RWPE1 (cell line): ENCODE measurements around the gene ACO2.
"Not testable (repeated sequence)": the region's sequence is repeated elsewhere in the genome, so short reads cannot be mapped to it uniquely, and the experiment has no call there.

ENCODE experiments used
- CTCF ChIA-PET: fragments of 350-600 bp; sonication (Branson Sonifier 250); formaldehyde crosslinking; extraction: SDS; loops from one replicate; lab custom pipeline; 2021; lab: Yijun Ruan, JAX
- POLR2A ChIA-PET: fragments of 400-600 bp; formaldehyde crosslinking; extraction: SDS; loops from one replicate; lab custom pipeline; 2020; ENCODE audit warnings: antibody characterized with exemption; ENCODE audit not compliant: low non-redundant PET; lab: Yijun Ruan, JAX
- DNase-seq: peaks from one replicate; pipeline ENCODE4 v3.0.0; 2012; ENCODE audit warnings: low spot score
- H3K27ac ChIP-seq: fragments of 450-650 bp; 2 replicates; pipeline ENCODE4 v1.5.1; 2017
- TF ChIP-seq, protein P1 (sequence below): fragments of 450-650 bp; conservative IDR thresholded peaks from 2 replicates; pipeline ENCODE4 v1.5.1; 2017; ENCODE audit warnings: low read depth, mild to moderate bottlenecking

Gene ACO2

DNA sequence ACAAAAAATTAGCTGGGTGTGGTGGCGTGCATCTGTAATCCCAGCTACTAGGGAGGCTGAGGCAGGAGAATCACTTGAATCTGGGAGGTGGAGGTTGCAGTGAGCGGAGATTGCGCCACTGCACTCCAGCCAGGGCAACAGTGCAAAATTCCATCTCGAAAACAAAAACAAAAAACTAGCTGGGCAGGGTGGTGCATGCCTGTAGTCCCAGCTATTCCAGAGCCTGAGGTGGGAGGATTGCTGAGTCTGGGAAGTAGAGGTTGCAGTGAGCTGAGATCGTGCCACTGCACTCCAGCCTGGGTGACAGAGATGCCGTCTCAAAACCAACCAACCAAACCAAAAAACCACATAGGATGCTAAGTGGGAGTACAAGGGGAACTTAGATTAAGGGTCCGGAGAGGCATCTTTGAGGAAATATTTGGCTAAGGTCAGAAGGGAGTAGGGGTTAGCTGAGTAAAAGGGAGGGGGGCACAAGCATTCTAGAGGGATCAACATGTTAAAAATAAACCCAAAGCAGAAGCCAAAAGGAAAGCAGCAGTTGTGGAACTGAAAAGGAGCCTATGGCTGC lies 10.7 kb upstream of the ACO2 start:
- H3K27ac ChIP-seq, result peak overlapping the region; percentile 51
- TF ChIP-seq, protein P1, sequence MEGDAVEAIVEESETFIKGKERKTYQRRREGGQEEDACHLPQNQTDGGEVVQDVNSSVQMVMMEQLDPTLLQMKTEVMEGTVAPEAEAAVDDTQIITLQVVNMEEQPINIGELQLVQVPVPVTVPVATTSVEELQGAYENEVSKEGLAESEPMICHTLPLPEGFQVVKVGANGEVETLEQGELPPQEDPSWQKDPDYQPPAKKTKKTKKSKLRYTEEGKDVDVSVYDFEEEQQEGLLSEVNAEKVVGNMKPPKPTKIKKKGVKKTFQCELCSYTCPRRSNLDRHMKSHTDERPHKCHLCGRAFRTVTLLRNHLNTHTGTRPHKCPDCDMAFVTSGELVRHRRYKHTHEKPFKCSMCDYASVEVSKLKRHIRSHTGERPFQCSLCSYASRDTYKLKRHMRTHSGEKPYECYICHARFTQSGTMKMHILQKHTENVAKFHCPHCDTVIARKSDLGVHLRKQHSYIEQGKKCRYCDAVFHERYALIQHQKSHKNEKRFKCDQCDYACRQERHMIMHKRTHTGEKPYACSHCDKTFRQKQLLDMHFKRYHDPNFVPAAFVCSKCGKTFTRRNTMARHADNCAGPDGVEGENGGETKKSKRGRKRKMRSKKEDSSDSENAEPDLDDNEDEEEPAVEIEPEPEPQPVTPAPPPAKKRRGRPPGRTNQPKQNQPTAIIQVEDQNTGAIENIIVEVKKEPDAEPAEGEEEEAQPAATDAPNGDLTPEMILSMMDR, result no peak
- ChIA-PET POLR2A (no interaction called here), CTCF (no interaction called here)
- DNase-seq, result no peak

DNA sequence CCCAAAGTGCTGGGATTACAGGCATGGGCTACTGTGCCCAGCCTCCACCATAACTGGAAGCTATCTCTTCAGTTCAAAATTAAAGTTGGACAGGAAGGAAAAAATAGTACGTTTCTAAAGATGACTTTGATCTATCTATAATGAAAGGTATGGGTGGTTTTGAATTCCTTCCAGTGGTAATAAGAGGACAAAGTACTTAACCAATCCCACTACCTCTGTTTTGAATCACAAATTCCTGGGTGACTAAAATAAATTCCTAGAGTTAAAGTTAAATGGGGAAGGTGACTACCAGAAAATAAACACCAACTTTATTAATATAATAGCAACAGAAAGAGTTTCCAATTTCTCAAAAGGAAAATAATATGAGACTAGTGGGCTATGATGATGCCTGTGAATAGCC lies 9.5 kb upstream of the ACO2 start:
- no peak for DNase-seq
- H3K27ac ChIP-seq, result peak overlapping the region; percentile 51
- CTCF ChIA-PET, result no interaction called here
- POLR2A ChIA-PET, result no interaction called here
- TF ChIP-seq, protein P1, result no peak

DNA sequence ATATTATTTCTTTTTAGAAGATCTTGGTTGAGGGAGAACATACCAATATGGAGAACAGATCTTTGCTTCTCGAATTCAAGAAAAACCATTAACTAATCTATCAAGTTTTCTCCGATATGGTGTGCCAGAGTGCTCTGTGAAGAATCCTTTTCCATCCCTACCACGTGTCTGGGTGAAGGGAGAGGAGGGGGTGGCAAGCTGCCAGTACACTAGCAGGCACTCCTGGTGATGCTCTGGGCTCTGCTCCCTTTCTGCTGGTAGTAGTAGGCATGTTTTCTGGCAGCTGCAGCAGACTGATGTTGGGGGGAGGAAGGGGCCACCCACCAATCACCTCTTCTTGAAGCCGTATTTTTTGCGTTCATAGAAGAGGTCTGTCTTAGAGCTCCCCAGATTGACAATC lies 8.8 kb upstream of the ACO2 start:
- H3K27ac ChIP-seq, CTCF ChIA-PET, DNase-seq: not testable (repeated sequence)
- POLR2A ChIA-PET, result interaction anchor here (0.7 kb wide), 1 partner anchor 940 kb away, joined by 4 read pairs; no protein-coding TSS in a partner anchor

DNA sequence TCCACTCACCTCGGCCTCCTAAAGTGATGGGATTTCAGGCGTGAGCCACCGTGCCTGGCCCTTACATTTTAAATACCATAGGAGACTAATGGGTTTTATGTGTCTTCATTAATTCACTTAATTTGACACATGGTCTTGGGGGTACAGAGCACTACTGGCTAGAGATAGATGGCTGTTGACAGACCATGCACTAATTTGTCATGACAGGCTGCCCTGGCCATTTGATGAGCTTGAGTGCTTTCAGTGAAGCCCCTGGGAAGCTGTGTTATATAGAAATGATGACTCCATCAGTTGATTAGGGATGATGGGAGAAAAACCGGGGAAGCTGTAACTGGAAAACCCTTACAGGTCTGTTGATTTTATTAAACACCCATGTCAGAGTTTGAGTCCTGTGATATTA lies 7.0 kb upstream of the ACO2 start:
- H3K27ac ChIP-seq, result no peak overlapping the region
- TF ChIP-seq, protein P1, result no peak
- DNase-seq, result no peak
- ChIA-PET POLR2A (no interaction called here), CTCF (no interaction called here)

DNA sequence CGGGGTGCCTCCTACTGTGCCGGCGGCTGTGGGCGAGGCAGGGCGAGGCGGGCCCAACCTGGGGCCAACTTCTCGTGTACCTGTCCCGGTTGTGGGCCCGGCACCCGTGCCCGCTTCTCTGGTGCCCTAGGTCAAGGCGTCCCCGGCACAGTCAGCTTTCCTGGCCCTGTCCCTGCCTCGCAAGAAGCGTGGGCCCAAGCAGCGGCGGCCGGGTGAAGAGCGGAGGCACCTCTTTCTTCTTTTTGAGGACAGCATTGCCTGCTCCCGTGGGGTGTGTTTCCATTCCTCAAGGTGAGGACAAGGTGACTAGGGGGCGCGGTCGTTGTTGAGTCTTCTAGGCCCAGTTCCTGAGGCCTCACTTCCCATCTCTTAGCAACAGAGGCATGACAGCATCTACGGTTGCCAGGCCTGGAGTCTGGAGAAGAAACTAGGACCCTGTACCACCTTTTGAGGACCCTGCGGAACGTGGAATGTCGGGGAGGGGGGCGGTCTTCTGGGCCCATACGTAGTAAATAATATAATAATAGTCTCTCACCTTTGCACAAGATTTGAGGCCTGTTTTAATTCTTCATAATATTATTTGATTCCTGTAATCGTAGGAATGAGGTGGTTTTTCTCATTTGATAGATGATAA lies 418 bp downstream of the ACO2 start:
- CTCF ChIA-PET, result no interaction called here
- POLR2A ChIA-PET, result interaction anchor here (1.3 kb wide), 1 partner anchor 23 kb away, joined by 3 read pairs; the partner anchor contains the start of gene TOB2

DNA sequence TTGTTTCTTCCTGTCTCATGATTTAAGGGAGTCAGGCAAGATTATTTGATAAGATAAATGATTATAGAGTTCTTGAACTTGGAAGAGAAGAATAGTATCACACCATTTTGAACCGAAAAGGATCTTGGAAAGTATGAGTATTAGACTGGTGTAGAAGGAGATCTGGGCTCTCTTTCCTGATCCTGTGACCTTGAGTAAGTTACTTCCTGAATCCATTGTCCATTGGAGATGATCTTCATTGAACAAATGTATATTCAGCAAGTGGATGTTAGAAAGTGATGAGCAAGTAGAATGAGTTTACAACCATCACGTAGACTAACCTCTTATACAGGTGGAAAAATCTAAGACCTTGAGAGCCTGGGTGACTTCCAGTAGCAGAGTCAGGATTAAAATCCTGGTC lies 2.0 kb downstream of the ACO2 start:
- POLR2A ChIA-PET, result no interaction called here
- no peak overlapping the region for H3K27ac ChIP-seq
- TF ChIP-seq, protein P1, result no peak
- CTCF ChIA-PET, result no interaction called here
- DNase-seq, result no peak

More for the DNA sequence above, 418 bp downstream of the ACO2 start:
- TF ChIP-seq, protein P1, result no peak
- DNase-seq, result no peak
- H3K27ac ChIP-seq, result peak overlapping the region; percentile 89

DNA sequence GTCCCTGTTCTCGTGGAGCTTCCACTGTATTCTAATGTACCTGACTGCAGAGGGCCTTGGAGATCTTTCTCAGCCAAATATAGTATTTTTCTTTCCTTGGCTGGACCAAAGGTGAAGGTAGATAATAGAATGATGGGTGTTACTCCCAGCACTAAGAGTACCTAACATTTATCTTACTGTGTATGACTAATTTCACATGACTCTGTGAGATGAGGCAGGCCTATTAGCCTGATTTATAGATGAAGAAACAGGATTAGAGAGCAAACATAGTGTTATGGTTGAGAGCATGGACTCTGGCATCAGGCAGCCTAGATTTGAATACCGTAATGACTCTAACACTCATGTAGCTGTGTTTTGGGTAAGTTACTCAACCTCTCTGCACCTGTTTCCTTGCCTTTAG lies 2.7 kb downstream of the ACO2 start:
- CTCF ChIA-PET, result interaction anchor here (0.7 kb wide), 1 partner anchor 61 kb away, joined by 6 read pairs; no protein-coding TSS in a partner anchor

More for the DNA sequence above, 2.7 kb downstream of the ACO2 start:
- POLR2A ChIA-PET, result no interaction called here
- no peak for DNase-seq
- H3K27ac ChIP-seq, result no peak overlapping the region
- TF ChIP-seq, protein P1, result no peak
